Effector CD8-positive, alpha-beta T cell (primary cell): Measurements from ENCODE around the gene ANKRD11.
"Not testable (repeated sequence)": the region's sequence is repeated elsewhere in the genome, so short reads cannot be mapped to it uniquely, and the experiment has no call there.

Experiments used
- DNase-seq: peaks from one replicate; lab custom pipeline; 2025; lab: John Stamatoyannopoulos, UW

Gene ANKRD11

DNA sequence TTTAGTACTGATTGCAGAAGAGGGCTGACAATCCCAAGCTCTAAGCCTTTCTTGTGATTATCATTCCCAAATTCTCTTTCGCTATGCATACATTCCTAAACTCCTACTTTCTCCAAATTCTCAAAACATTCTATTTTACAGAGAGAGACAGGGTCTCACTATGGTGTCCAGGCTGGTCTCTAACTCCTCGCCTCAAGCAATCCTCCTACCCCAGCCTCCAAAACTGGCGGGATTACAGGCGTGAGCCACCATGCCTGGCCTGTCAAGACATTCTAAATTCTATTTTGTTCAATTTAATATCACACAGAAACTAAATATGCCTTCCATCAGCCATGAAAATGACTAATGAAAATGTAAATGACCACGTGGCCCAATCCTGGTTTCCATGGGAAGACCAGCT is 39.8 kb downstream of the ANKRD11 start:
- DNase-seq = no peak

DNA sequence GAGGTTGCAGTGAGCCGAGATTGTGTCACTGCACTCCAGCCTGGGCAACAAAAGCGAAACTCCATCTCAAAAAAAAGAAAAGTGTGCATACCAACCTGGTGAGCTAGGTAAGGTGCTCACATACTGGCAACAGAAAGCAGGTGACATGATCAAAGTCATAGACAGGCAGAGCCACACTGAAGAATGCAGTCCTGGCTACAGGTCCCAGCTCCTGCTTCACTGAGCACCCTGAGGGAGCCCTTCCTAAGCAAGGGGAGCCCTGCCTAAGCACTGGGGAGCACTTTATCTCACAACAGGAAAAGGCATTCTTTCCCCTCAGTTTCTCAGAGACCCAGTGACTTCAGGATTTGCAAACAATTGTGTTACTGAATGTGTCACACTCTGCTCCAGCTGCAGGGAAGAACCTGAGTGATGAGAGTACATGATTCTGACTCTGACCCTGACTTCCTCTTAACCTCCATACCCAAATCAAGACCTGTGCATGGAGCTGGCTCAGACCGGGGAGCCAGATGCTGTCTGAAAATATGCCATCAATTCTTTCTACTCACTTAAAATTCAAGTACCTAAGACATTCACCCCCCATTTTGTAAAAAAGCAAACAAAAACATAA is 40.5 kb downstream of the ANKRD11 start:
- no peak for DNase-seq

DNA sequence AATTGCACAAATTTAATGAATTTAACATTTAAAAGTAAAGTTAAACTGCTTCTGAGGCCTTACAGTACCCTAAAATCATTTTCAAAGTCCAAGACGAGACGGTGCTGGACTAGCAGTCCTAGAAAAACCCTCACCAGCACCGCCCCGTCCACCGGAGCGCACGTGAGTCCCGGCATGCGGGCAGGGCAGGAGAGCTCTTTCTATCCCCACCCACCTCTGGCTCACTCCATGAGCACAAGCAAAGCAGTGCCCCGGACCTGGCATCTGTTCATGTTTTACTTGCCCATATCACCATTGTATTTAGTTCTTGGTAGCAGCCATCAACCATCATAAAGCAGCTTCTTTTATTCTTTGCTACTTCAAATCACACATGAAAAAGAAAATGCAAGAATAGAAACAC is 41.7 kb downstream of the ANKRD11 start:
- no peak for DNase-seq

DNA sequence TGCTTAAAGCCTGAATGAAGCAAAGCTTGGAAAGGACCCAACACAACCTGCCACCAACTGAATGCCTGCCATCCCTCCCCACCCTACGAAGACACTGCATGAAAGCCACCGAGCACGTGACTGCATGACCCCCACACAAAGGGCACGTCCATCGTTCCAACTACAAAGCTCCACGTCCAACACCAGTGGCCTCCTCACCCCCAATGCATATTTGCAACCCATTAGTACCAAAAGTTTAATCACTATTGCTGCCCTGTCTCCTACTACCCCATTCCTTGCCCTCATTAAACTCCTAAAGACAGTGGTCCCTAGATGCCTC is 43.4 kb downstream of the ANKRD11 start:
- DNase-seq = no peak

DNA sequence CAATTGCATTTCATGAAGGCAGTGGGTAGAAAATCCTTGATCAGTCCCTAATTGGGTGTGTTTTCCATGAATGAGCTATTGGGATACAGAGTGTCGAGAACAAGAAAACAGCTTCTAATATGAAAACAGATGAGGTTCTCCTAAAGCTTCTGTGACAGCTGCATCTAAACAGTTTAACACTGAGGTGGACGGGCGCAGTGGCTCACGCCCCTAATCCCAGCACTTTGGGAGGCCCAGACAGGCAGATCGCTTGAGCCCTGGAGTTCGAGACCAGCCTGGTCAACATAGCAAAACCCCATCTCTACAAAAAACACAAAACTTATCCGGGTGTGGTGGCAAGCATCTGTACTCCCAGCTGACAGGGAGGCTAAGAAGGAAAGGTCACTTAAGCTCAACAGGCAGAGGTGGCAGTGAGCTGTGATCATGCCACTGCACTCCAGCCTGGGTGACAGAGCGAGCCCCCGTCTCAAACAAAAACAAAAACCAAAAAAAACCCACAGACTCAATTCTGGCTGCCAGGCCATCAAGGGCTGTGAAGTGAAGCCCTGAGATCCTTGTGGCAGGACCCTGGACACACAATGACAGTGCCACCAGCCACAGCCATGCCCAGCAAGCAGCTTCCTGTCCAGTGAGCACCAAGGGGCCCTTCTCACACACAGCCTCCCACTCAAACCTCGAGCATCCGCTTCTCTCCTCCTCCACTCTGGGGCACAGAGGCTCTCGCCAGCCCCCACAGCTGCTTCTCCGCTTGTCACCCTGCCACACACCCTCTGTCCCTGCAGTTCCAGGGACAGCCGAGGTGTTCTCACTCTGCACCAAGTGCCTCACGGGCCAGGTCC is 44.0 kb downstream of the ANKRD11 start:
- DNase-seq = no peak

DNA sequence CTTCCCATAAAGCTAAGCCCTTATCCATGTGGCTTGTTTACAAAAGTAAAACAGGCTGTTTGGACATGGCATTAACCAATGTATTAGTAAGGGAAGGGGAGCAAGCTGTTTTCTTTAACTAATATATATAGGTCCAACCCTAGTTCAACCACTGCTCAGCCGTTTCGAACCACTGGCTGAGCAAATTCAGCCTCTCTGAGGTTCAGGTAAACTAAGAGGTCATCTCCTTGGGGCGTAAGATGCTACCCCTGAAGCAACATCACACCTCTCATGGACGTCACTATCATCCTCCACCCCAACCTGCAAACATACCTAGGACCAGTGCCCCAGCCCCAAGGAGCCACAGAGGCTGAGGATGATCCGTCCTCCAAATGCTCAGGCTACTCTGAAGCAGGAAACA is 45.2 kb downstream of the ANKRD11 start:
- DNase-seq = no peak

DNA sequence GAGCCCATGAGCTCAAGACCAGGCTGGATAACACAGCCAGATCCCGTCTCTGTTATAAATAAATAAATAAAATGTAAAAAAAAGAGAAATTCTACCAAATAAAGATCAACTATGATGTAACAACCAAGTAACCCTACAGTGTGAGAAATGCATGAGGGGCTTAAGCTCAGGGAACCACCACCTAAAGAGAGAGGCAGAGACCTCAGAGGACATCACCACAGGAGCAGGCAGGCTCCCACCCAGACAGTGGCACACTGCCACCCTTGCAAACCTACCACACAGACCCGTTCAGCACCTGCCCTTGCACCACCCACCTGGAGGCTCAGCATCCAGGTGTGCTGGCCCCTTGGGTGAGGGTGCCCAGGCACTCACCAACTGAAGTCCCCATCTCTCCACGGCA is 45.6 kb downstream of the ANKRD11 start:
- no peak for DNase-seq

DNA sequence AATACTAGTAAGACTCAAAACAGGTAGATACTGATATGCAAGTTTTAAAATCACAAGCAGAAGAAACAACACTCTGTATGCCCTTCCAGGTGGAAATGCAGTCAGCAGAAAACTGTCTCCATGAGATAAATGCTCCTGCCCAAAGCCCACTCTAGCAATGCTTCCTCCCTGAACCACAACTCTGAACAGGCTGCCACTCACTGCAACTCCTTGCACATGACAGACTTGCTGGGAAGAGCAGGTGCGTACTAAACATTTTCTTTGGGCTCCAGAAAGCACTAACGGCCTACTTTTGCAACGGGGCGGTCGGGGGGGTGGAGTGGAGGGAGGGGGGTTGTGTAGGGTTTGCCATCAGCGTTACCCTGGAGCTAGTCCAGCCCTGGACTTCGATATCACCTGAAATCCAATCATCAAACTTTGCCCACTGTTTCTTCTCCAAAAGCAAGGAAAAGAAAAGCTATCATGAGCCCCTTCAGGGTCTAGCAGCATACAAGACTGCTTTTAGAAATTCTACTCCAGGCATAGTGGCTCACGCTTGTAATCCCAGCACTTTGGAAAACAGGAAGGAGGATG is 46.1 kb downstream of the ANKRD11 start:
- DNase-seq = no peak

DNA sequence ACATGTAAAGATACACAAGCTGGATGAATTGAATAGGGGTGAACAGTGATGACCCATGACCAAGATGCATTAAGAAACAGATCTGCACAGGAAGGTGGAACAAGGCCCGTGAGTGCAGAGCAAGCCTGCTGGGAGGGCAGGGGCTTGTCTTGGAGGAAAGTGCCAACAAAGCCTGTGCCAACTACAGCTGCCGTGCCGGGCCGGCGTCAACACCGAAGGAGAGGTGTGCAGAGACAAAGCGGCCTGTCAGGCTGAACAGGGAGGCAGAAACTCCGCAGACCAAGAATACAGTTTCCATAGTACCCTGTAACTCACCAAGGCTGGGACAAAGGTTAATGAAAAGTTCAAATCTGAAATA is 46.7 kb downstream of the ANKRD11 start:
- no peak for DNase-seq

DNA sequence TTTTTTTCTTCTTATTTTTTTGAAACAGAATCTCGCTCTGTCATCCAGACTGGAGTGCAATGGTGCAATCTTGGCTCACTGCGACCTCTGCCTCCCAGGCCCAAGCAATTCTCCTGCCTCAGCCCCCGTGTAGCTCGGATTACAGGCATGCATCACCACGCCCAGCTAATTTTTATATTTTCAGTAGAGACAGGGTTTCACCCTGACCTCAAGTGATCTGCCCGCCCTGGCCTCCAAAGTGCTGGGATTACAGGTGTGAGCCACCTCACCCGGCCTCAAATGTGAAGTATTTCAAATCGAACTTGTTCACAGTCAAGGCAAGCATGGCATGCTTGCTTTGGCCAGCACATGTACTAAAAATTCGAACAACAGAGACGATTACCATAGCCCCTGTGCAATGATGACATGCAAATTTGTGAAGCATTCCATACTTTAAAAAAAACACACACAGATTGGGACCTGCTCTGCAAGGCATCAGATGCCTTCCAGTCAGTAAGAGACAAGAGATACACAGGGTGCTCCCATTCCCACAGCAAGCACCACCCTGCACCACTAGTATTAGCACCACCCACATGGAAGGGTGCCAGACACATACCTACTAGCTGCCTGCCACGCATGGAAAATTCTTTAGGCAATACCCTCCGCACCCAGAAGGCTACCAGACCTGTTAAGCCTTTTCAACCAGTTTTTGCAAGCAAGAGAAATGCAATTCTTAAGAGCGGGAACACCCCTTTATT is 47.2 kb downstream of the ANKRD11 start:
- no peak for DNase-seq

DNA sequence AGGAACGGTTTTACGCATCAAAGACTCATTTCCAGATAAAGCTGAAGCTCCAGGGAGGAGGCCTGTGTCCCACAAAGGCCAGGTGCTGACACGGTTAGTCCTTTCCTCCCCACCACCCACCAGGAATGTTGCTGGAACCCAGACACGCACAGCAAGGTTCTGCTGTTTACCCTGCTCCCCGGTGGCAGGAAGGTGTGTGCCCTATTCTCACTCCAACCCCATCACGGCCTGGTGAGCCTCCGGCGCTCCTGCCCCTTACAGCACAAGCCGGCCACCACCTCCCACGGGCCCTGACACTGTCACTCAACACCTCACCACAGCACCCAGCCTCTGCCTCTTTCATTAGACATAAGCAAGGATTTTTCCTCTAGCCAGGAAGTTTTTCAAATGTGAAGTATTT is 47.8 kb downstream of the ANKRD11 start:
- no peak for DNase-seq

DNA sequence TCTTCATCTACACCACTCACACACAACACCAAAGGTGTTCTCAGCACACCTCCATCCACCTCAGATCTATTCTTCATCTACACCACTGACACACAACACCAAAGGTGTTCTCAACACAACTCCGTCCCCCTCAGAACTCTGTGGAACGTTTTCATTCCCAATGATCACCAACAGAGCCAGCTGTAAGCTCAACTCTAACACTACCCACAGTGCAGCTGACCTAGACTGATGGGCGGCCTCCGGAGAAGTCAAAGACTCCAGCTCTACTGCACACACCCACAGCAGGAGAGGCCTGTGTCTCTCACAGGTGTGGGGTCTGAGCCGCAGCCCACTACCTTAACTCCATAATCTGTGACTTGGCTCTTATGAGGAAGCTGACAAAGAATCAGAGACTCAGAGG is 50.7 kb downstream of the ANKRD11 start:
- DNase-seq = no peak

DNA sequence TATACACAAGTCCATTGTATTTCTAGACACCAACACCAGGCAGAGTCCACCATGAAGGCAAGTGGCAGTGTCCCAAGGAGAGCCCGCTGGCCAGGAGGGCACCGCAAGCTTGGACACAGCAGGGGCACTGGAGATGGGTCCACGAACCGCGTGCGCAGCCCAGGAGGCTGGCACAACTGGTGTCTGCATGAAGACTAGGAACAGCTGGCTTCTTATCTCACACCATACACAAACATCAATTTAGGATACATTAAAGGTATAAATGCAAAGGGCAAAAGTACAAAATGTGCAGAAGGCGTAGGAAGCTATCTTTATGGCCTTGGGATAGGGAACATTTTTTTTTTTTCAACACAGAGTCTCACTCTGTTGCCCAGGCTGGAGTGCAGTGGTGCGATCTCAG is 52.4 kb downstream of the ANKRD11 start:
- no peak for DNase-seq

DNA sequence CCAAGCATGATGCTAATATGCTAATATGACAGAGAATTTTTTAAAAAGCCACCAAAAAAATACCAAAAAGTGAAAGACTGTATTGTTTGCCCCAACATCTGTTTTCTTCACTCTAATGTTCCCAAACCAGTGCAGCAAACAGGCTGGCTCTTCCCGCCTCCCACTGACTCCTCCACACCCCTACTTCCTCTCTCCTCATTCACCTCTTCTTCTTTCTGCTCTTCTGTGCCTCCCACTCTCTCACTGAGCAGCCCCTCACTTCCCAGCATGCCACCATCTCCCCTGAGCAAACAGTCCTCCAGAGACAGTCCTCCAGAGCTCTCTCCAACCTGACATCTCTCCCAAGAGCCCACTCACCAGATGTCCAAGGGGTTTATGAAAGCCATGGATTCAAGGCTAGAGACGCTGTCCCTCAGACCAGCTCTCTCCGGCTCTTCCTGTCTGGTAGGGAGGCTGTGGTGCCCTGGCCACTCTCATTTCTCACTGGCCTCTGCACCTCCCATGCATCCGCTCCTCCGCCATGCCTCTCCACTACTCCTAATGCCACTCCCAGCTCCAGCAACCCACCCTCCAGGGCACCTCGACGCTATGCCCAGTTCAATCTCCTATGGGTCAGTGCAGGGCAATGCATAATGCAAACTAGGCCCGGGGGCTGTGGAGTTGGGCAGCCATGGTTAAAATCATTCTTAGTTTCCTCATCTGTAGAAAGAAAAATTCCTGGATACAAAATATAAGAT is 52.9 kb downstream of the ANKRD11 start:
- no peak for DNase-seq

DNA sequence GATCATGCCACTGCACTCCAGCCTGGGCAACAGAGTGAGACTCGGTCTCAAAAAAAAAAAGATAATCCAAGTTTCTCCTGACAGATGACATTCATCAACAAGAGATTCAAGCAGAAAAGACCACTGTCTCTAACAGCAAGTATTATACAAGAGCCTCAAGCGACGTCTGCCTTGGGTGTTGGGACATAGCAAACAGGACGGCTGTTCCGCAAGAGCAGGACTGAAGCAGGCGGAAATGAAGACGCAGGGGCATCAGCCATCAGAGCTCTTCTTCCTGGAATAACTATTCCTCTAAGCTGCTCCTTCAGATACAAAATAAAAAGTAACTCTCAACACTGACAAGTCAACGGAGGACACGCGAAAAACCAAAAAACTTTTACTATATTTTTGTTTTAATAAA is 54.0 kb downstream of the ANKRD11 start:
- no peak for DNase-seq

DNA sequence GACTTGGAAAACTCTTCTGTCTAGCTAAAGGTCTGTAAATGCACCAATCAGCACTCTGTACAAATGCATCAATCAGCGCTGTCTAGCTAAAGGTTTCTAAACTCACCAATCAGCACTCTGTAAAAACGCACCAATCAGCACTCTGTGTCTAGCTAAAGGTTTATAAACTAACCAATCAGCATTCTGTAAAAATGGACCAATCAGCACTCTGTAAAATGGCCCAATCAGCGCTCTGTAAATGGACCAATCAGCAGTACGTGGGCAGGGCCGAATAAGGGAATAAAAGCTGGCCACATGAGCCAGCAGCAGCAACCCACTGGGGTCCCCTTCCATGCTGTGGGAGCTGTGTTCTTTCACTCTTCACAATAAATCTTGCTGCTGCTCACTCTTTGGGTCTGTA is 55.3 kb downstream of the ANKRD11 start:
- not testable (repeated sequence) for DNase-seq

DNA sequence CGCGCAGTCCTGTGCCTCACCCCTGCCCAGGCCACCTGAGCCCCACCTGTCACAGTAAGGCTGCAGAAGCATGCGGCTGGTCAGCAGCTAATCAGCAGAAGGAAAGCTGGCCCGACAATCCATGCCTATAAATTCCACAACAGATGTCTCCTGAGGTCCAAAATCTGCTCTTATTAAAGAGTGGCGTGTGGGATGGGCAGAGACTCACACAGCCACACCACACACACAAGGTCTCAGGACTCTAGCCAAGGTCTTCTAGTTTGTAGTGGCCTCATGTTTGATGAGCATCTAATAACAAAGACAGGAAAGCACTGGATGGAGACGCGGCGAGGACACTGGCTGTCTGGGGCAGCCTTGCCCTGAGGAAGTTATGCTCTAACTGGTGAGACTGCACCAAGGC is 55.9 kb downstream of the ANKRD11 start:
- no peak for DNase-seq

DNA sequence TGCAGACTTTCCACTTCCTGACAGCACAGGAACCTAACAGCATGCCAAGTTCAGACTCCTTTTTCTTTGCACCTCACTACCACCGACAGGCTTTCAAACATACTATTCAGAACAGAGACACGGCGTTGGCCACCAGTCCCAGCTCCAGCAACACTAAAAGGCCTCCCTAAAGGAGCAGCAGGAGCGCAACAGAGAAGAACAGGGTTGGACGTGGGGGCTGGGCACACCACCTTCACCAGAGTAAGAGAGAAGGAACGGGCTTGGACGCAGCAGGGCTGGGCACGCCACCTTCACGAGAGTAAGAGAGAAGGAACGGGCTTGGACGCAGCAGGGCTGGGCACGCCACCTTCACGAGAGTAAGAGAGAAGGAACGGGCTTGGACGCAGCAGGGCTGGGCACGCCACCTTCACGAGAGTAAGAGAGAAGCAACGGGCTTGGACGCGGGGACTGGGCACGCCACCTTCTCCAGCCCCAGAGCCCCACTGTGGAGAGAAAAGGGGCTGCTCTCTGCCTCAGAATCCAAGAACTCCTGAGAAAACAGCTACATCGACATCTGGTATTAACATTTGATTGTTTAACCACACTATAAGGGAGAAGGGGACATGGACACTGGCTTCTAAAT is 56.9 kb downstream of the ANKRD11 start:
- DNase-seq = not testable (repeated sequence)

DNA sequence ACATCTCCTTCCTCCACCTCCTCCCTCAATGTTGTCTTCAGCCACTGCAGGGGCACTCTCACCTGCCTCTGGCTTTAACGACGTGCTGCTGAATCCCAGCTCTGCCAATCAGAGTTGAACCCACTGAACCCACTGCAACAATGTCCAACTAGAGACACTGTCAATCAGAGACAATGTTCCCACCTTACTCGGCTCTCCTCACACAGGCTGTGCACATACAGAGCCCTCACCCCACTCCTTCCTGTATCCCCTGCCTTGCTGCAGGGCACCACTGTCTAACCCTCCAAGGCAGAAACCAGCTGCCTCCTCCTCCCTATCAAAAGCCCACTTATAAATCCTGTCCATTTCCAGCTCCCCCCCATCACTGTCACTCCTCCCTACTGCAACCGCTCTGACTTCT is 58.7 kb downstream of the ANKRD11 start:
- no peak for DNase-seq

DNA sequence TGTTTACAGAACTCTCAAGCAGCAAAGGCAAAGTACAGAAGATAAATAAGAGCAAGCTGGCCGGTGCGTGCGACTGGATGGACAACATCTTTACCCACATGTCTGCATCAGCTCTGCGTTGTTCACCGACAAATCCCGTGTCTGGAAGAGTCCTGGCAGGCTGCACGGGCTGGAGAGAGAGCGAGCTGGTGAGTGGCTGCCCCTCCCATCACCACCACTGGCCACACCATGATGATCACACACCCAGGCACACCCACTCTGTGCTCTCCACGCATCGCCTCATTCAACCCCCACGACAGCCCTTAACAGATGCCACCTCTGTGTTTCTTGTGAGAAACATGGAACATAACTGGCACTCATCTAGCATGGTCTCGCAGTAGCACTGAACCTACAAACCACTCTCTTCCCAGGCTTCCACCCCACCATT is 59.2 kb downstream of the ANKRD11 start:
- DNase-seq = no peak

DNA sequence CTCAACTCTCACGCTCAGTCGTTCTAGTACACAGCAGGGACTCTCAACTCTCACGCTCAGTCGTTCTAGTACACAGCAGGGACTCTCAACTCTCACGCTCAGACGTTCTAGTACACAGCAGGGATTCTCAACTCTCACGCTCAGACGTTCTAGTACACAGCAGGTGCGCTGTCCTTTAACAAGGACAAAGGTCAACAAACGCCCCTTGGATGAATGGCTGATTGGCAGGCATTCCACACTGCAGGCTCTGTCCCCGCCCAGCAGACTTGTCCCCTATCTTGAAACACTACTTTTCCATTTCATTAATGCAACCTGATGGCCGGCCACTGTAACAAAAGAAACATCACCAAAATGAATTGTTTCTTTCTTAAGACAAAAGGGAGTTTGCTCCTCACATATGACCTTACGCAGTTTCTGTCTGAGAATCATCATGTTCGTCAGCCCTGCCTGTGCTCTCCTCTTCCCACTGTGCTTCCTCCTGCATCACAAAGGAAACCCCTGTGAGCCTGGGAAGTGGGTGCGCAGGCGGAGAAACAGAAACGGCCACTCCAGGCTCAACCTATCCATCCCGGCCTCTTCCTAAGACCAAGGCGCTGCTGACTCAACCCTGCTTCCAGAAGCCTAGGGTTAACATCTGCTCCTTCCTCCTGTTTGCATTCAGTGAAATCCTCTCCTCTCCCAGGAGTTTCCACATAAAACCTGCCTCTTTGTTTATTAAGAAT is 59.8 kb downstream of the ANKRD11 start:
- no peak for DNase-seq
